Liver (tissue), 9 donors: Measurements from ENCODE around the gene DOCK8. TPM values are rescaled to one million over a fixed set of nuclear protein-coding genes. Genes with fewer than 3 reads are reported as not detected.

ENCODE experiments used
- DNase-seq: peaks from one replicate; pipeline ENCODE4 v3.0.0-alpha.2; 2017; ENCODE audit warnings: low spot score
- H3K27ac ChIP-seq, 2 donors: one replicate each; pipeline ENCODE4 v1.7.0; 2013; ENCODE audit warnings: inconsistent platforms in 2 of 2, low read length in 2 of 2, control low read depth in 1 of 2, low read depth in 1 of 2, mild to moderate bottlenecking in 1 of 2
- H3K27me3 ChIP-seq, 4 donors: one replicate each; pipeline versions ENCODE4 v1.6.1 to v1.7.0; 2013; ENCODE audit warnings: low read length in 3 of 4, inconsistent platforms in 1 of 4, mild to moderate bottlenecking in 1 of 4, moderate library complexity in 1 of 4; ENCODE audit not compliant: control insufficient read depth in 4 of 4, insufficient read depth in 4 of 4
- H3K36me3 ChIP-seq, 4 donors: one replicate each; pipeline versions ENCODE4 v1.6.1 to v1.7.0; 2013; ENCODE audit warnings: low read length in 3 of 4, mild to moderate bottlenecking in 3 of 4, low read depth in 1 of 4, moderate library complexity in 1 of 4; ENCODE audit not compliant: control insufficient read depth in 4 of 4, insufficient read depth in 3 of 4
- H3K4me1 ChIP-seq, 4 donors: one replicate each; pipeline versions ENCODE4 v1.6.1 to v1.7.0; 2013; ENCODE audit warnings: low read length in 3 of 4, mild to moderate bottlenecking in 3 of 4, moderate library complexity in 1 of 4; ENCODE audit not compliant: control insufficient read depth in 4 of 4, insufficient read depth in 4 of 4
- H3K4me3 ChIP-seq, 3 donors: one replicate each; pipeline versions ENCODE4 v1.6.1 to v1.7.0; 2013; ENCODE audit warnings: low read length in 3 of 3, control low read depth in 1 of 3, low read depth in 1 of 3, mild to moderate bottlenecking in 1 of 3
- H3K9ac ChIP-seq, 2 donors: one replicate each; pipeline ENCODE4 v1.7.0; 2013; ENCODE audit warnings: low read length in 2 of 2, mild to moderate bottlenecking in 2 of 2, moderate library complexity in 2 of 2, control low read depth in 1 of 2, low read depth in 1 of 2
- H3K9me3 ChIP-seq, 4 donors: one replicate each; pipeline versions ENCODE4 v1.6.1 to v1.7.0; 2013; ENCODE audit warnings: low read length in 3 of 4; ENCODE audit not compliant: control insufficient read depth in 4 of 4
- EGR1 ChIP-seq, 2 donors: IDR thresholded peaks; 2 replicates each; pipeline ENCODE4 v1.6.1; 2016 to 2018; ENCODE audit warnings: antibody characterized with exemption in 2 of 2, low read depth in 2 of 2
- FOXA1 ChIP-seq: IDR thresholded peaks from 2 replicates; pipeline ENCODE4 v1.6.1; 2016; ENCODE audit warnings: antibody characterized with exemption
- GABPA ChIP-seq, 2 donors: IDR thresholded peaks in 1 of 2; conservative IDR thresholded peaks in 1 of 2; 2 replicates each; pipeline ENCODE4 v1.6.1; 2016; ENCODE audit warnings: antibody characterized with exemption in 2 of 2, mild to moderate bottlenecking in 1 of 2, moderate library complexity in 1 of 2
- HNF4A ChIP-seq, 2 donors: conservative IDR thresholded peaks; 2 replicates each; pipeline ENCODE4 v1.6.1; 2016; ENCODE audit warnings: antibody characterized with exemption in 2 of 2, mild to moderate bottlenecking in 2 of 2
- HNF4G ChIP-seq: IDR thresholded peaks from 2 replicates; pipeline ENCODE4 v1.6.1; 2016; ENCODE audit warnings: antibody characterized with exemption
- NR2F2 ChIP-seq: IDR thresholded peaks from 2 replicates; pipeline ENCODE4 v1.6.1; 2016; ENCODE audit warnings: antibody characterized with exemption
- RAD21 ChIP-seq, 2 donors: IDR thresholded peaks; 2 replicates each; pipeline ENCODE4 v1.6.1; 2016; ENCODE audit warnings: antibody characterized with exemption in 2 of 2, mild to moderate bottlenecking in 2 of 2
- RXRA ChIP-seq, 2 donors: IDR thresholded peaks; 2 replicates each; pipeline ENCODE4 v1.6.1; 2017 to 2018; ENCODE audit warnings: antibody characterized with exemption in 2 of 2, mild to moderate bottlenecking in 1 of 2
- TAF1 ChIP-seq: conservative IDR thresholded peaks from 2 replicates; pipeline ENCODE4 v1.6.1; 2016; ENCODE audit warnings: antibody characterized with exemption, mild to moderate bottlenecking
- YY1 ChIP-seq: IDR thresholded peaks from 2 replicates; pipeline ENCODE4 v1.6.1; 2016; ENCODE audit warnings: antibody characterized with exemption, mild to moderate bottlenecking
- ZBTB33 ChIP-seq: IDR thresholded peaks from 2 replicates; pipeline ENCODE4 v1.6.1; 2016; ENCODE audit warnings: antibody characterized with exemption
- WGBS: extraction: QIAGEN DNeasy Blood & Tissue Kit; methylation state at CpG from one replicate; pipeline ENCODE4 v1.1.7; 2013; 5-methylcytosine and 5-hydroxymethylcytosine counted together
- polyA plus RNA-seq, 2 donors: library from polyadenylated mRNA; stranded (reverse) in 1 of 2; unstranded in 1 of 2; fragments of 200-250 nt in 1 of 2; fragments of >200 nt in 1 of 2; fragmentation: Nextera tagmentation in 1 of 2; extraction: Ambion mirVana in 1 of 2; gene quantifications; one replicate each; pipeline versions ENCODE4 v1.2.1 to v1.2.3, GENCODE V29; 2013 to 2015
- total RNA-seq, 2 donors: library from RNA; depleted of rRNA; stranded (reverse); fragments of >200 nt; gene quantifications; one replicate each; pipeline ENCODE4 v1.2.3, GENCODE V29; 2014
- TF ChIP-seq, protein P1 (sequence below): IDR thresholded peaks from 2 replicates; pipeline ENCODE4 v1.6.1; 2016; ENCODE audit warnings: antibody characterized with exemption, mild to moderate bottlenecking
- TF ChIP-seq, protein P2 (sequence below): fragments of 150-350 bp; IDR thresholded peaks from 2 replicates; pipeline ENCODE4 v1.5.1; 2017; ENCODE audit warnings: improper control_type of control experiment, low read depth, low read length; ENCODE audit not compliant: missing input control
- TF ChIP-seq, protein P3 (sequence below): IDR thresholded peaks from 2 replicates; pipeline ENCODE4 v1.6.1; 2016; ENCODE audit warnings: antibody characterized with exemption
- donor health status: healthy.
- donor health status: healthy.
- donor health status: healthy.
- donor health status: healthy.
- donor health status: healthy.

The DOCK8 gene
- total and polyA plus RNA-seq, 4 donors = 3.8 to 22.6 (median 7.4) TPM

DNA sequence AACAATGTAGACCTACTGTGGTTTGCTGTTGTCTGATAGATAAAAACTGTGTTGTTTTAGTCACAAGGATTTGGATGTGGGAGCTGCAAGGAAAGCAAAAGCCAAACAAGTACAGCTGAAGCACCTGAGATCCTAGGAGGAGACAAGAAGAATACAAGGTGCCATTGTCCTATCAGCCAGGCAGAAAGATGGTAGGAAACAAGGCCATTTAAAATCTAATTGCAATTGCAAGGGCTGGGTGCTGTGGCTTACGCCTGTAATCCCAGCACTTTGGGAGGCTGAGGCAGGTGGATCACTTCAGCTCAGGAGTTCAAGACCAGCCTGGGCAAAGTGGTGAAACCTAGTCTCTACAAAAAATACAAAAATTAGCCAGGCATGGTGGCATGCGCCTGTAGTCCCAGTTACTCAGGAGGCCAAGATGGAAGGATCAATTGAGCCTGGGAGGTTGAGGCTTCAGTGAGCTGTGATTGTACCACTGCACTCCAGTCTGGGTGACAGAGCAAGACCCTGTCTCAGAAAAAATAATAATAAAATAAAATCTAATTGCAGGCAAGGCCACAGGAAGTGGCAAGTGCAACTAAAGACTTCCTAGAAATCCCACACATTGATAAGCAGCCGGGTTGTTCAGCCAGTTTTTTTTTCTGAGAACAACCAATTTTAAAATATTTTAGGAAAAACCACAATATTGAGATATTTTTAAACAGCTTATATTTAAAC, 22.6 kb downstream of the DOCK8 start:
- TF ChIP-seq, protein P1, sequence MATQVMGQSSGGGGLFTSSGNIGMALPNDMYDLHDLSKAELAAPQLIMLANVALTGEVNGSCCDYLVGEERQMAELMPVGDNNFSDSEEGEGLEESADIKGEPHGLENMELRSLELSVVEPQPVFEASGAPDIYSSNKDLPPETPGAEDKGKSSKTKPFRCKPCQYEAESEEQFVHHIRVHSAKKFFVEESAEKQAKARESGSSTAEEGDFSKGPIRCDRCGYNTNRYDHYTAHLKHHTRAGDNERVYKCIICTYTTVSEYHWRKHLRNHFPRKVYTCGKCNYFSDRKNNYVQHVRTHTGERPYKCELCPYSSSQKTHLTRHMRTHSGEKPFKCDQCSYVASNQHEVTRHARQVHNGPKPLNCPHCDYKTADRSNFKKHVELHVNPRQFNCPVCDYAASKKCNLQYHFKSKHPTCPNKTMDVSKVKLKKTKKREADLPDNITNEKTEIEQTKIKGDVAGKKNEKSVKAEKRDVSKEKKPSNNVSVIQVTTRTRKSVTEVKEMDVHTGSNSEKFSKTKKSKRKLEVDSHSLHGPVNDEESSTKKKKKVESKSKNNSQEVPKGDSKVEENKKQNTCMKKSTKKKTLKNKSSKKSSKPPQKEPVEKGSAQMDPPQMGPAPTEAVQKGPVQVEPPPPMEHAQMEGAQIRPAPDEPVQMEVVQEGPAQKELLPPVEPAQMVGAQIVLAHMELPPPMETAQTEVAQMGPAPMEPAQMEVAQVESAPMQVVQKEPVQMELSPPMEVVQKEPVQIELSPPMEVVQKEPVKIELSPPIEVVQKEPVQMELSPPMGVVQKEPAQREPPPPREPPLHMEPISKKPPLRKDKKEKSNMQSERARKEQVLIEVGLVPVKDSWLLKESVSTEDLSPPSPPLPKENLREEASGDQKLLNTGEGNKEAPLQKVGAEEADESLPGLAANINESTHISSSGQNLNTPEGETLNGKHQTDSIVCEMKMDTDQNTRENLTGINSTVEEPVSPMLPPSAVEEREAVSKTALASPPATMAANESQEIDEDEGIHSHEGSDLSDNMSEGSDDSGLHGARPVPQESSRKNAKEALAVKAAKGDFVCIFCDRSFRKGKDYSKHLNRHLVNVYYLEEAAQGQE = no peak
- no peak for DNase-seq
- Histone ChIP-seq H3K9ac (no peak overlapping the region), H3K4me1 (no peaks in the 10 kb centered on the region), H3K9me3 (no peaks in the 10 kb centered on the region), H3K4me3 (no peak overlapping the region), H3K36me3 (no peaks in the 10 kb centered on the region), H3K27me3 (no peaks in the 10 kb centered on the region), H3K27ac (no peak overlapping the region)
- 83% methylated on average over 3 of the region's 3 CpGs for WGBS

DNA sequence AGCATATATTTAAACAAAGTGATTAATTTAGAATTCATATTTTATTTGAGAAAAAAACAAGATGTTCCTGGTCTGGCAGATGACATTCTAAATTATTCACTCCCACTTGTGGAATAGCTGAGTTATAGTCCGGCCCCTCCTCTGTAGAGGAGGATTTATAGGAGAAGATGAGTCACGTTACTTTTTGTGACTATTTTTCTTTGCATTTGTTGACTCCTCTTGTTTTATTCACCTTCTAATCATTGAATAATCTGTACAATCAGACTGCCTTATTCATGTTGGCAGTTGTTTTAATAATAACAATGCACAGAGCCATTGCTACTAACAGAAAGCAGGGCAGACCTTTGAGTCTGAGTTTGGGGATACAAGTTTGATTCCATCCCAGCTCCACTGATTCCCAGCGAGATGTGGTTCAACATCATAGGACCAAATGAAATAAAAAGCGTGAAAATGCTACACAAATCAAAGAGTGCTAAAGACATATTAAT, 23.2 kb downstream of the DOCK8 start:
- H3K4me1 ChIP-seq = no peaks in the 10 kb centered on the region
- H3K4me3 ChIP-seq = no peak overlapping the region
- TF ChIP-seq, protein P2, sequence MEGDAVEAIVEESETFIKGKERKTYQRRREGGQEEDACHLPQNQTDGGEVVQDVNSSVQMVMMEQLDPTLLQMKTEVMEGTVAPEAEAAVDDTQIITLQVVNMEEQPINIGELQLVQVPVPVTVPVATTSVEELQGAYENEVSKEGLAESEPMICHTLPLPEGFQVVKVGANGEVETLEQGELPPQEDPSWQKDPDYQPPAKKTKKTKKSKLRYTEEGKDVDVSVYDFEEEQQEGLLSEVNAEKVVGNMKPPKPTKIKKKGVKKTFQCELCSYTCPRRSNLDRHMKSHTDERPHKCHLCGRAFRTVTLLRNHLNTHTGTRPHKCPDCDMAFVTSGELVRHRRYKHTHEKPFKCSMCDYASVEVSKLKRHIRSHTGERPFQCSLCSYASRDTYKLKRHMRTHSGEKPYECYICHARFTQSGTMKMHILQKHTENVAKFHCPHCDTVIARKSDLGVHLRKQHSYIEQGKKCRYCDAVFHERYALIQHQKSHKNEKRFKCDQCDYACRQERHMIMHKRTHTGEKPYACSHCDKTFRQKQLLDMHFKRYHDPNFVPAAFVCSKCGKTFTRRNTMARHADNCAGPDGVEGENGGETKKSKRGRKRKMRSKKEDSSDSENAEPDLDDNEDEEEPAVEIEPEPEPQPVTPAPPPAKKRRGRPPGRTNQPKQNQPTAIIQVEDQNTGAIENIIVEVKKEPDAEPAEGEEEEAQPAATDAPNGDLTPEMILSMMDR = no peak
- TF ChIP-seq RAD21 (IDR thresholded peaks at IDR 0.05) (no peak), EGR1 (IDR thresholded peaks at IDR 0.05; ENCODE audit: low read depth in 2 of 2) (no peak), ZBTB33 (no peak), HNF4G (no peak), YY1 (no peak), FOXA1 (no peak), RXRA (IDR thresholded peaks at IDR 0.05) (no peak), TAF1 (no peak), GABPA (IDR thresholded peaks at IDR 0.05 in 1 of 2, conservative IDR thresholded peaks at IDR 0.05 in 1 of 2) (no peak), HNF4A (conservative IDR thresholded peaks at IDR 0.05) (no peak), NR2F2 (no peak)
- TF ChIP-seq, protein P3, sequence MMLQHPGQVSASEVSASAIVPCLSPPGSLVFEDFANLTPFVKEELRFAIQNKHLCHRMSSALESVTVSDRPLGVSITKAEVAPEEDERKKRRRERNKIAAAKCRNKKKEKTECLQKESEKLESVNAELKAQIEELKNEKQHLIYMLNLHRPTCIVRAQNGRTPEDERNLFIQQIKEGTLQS = no peak
- TF ChIP-seq, protein P1 = no peak
- WGBS = 83% methylated on average over 4 of the region's 4 CpGs
- H3K27me3 ChIP-seq = no peaks in the 10 kb centered on the region
- no peak overlapping the region for H3K27ac ChIP-seq
- no peak overlapping the region for H3K9ac ChIP-seq
- no peaks in the 10 kb centered on the region for H3K9me3 ChIP-seq
- no peak for DNase-seq
- H3K36me3 ChIP-seq = no peaks in the 10 kb centered on the region
